Measurements from ENCODE around the gene MED7.

MED7 gene

DNA sequence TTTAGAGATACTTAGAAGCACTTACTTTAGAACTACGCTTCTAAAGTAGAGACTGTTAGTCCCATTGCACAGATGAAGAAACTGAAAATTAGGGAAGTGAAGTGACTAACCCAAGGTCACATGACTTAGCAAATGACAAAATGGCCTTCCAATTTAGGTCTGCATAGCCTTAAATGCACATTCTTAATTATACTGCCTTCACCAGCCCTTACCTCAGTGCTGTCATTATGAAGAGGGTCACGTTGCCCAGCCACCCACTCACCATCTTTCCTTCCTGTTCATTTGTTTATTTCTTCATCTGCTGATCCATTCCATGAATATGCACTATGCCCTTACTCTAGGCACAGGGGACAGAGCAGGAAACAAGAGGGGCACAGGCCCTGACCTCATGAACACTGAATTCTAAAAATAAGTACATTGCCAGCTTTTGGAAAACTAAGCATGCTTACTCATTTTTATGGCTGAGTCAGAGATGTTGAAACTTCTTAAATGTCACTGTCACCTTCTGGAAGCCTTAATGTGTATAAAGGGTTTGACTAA, 42.5 kb downstream of the MED7 start:
- no peak for FAIRE-seq

DNA sequence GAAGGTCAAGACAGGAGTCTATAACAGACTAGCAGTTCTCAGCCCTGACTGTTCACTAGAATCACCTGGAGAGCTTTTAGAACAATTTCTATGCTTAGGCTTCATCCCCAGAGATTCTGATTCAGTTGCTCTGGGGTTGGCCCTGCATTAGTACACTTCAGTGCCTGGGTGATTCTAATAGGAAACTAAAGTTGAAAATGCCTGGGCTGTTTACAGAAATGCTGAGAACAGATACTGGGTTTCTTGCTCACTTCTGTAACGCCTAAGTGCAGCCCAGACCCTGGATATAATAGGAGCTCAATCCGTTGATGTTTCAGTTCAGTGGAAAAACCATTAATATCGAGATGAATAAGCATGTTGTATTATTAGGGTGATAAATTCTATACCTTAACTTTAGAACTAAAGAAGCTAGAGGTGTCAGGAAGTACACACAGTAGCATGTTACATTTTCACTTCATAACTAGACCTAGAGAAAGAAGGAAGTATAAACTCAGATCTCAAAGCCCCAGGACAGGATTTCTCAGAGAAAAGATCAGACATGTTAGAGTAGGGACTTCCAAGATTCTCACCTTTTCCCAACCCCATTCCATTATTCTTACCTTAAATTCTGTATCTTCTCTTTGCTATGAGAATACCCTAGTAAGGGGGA, 54.2 kb downstream of the MED7 start:
- FAIRE-seq: no peak

Data from G401.6 (cell line).